HS-5 (cell line): ENCODE measurements around the gene FAM217B.

ENCODE experiments used
- DNase-seq: peaks from one replicate; pipeline ENCODE4 v3.0.0-alpha.2; 2012; ENCODE audit warnings: low read depth

FAM217B gene

DNA sequence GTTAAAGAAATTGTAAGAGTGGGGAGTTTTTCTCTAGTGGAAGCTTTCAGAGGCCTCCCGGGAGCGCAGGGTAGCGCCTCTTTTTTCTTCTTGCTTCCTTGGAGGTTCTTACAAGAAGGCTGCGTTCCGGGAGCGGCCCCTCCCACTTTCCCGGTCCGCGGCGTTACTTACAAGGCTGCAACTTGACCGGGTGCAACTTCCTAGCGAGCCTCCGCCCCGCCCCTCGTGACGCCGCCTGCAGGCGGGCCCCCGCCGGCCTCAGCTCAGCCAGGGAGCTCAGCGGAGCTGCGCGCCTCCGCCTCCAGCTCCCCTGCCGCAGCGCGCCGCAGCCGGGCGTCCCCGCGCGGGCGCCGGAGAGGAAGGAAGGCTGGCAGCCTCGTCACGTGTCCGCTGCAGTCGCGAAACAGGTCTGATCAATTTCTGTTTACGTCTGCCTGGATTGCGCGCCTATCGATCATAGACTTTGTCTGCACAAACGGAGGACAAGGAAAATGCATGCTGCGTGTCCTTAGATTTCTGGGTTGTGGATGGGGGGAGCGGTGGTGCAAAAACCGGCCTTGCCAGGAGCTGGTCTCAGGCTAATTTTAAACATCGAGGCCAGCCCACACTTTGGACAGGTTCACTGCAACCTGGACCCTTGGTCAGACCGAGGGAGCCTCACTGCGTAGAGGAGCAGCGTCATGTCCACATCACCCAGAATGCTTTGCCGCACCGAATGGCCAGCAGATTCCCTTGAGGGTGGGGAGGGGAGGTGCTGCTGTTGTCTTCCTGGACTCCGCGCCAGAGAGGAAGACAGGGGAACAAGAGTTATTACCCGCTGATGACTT is at the start of gene FAM217B, which contains the start of gene PPP1R3D:
FAM217B (plus strand) TSS at position 261 of the 827 bp plus-strand sequence. CDS start 3,555 bp downstream, outside the sequence.
PPP1R3D (minus strand) TSS at position 177 of the 827 bp plus-strand sequence. CDS start 374 bp downstream, outside the sequence.
- DNase-seq, result peak; percentile 82

DNA sequence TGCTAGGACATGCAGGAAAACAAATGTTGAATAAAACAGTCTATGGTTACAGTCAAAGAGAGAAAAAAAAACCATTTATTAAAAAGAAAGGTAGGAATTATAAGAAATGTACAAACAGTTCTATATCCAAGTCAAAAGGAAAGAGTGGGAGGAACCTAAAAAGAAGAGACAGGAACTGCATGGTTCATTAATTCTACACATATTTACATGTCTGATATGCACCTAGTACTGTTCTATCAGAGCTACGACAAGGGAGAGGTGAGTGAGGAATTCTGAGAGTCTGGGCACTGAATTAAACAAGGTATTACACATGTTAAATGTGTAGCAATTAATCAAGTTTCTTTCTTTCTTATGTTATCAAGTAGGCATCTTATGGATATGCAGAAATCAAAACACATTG is 48.6 kb upstream of the FAM217B start:
- no peak for DNase-seq

GRCh38 chr20:59895908-59896307 is 44.3 kb upstream of the FAM217B start:
- no peak for DNase-seq

GRCh38 chr20:59902470-59902869 is 37.7 kb upstream of the FAM217B start:
- no peak for DNase-seq

GRCh38 chr20:59903621-59904020 is 36.6 kb upstream of the FAM217B start:
- DNase-seq, result no peak

DNA sequence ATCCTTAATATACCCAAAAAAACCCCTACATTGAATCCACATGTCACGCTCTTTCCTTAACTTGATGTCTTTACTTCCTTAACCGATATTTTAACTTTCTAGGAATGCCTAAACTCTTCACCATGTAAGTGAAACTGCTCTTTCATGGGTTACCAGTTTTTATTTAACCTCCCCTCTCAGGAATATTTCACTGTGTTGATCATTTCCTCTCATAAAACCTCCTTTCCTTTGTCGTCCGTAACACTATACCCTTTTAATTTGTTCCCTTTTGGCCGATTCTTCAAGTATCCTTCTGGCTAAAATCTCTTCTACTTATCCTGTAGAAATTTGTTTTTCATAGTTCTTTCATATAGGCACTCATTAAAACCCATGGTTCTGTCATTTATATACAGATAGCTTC is 31.3 kb upstream of the FAM217B start:
- DNase-seq, result no peak

DNA sequence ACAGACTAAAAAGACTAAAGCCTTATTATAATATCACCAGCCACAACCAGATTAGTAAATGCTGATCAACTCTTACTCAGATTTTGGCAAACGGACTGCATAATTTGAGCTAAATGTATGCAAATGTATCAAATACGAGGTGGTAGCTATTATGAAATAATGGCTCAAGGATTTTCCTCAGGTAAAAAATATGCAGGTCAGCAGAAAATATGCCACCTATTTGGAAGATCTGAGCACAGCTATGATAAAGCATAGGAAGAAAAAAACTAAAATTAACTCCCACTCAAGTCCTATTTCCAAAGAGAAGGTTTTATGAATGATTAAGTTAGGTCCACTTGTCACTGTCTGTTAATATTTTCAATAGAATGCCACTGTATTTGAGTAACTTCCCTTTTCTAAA is 29.1 kb upstream of the FAM217B start:
- DNase-seq, result no peak

DNA sequence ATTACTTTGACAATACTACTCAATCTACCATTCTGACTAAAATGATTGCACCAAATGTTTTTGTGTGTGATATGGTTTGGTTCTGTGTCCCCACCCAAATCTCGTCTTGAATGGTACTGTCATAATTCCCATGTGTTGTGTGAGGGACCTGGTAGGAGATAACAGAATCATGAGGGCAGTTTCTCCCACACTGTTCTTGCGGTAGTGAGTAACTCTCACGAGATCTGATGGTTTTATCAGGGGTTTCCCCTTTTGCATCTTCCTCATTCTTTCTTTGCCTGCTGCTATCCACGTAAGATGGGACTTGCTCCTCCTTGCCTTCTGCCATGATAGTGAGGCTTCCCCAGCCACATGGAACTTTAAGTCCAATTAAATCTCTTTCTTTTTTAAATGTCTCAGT is 27.6 kb upstream of the FAM217B start:
- no peak for DNase-seq

DNA sequence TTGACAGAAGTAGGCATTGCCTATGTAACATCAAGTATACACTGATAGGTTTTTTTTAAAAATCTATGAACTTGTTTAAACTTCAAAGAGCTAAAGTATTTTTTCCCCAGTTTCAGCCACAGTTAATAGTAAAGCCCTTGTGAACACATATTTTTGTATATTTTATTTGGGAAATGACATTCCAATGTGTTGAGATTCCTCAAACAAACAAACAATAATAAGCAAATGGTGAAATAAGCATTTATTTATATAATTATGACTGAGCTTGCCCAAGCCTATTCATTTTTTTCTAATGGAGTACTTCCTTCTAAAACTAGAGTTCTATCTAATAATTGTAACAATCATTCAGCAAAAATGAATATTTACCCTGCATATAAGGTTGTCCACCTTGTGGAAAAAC is 19.2 kb upstream of the FAM217B start:
- no peak for DNase-seq

GRCh38 chr20:59923514-59923913 is 16.7 kb upstream of the FAM217B start:
- no peak for DNase-seq

- no peak for DNase-seq
Measured at GRCh38 chr20:59925359-59925758, 14.8 kb upstream of the FAM217B start.

DNA sequence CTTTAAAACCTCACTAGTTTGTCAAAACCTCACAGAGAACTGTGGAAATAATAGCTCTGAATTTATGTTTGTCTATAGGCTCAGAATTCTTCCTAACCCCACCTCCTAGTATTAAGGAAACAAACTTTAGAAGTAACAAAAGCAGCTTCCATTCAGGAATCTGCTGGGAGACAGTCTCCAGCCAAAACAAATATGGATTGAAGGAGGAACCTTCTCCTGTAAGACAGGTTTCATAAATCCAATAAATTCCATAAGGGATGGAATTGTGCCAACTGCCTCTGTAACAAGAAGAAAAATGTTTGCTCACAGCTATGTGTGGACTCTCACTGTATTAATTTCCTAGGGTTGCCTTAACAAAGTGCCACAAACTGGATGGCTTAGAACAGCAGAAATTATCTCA is 14.3 kb upstream of the FAM217B start:
- DNase-seq, result no peak

DNA sequence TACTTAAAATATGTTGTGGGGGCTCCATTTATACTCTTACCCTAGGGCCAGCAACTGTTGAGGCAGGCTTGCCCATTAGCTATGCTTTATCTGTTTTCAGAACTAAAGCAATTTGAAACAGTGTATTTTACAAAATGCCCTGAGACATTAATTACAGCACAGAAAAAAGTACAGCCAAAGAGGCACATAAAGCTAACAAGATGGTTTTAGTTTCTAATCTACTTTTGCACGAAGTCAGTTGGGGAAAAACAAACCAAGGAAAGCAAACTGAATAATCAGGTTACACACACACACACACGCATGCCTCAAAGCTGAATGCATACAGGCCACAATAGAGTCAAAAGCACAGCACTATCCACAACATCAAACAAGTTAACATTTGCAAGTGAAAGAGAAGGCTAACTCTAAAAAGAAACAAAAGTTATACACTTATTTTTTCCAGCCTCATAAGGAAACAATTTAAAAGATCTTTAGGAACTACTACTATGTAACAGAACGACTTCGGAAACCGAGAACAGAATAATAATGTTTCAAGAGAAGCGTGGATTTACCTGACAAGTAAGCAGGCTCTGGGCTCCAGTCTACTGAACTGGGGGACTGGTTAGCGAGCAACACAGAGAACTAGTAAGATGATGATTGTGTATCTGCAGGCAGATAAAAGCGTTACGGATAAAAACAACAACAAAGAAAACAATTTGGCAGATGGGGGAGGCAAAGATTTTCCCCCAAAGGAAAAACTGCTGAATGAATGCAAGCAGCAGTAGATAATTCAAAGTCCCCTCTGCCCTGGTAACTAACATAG is 8.5 kb upstream of the FAM217B start:
- no peak for DNase-seq

- no peak for DNase-seq
Measured at GRCh38 chr20:59932616-59933295, 7.4 kb upstream of the FAM217B start.

GRCh38 chr20:59933296-59933848 is 6.8 kb upstream of the FAM217B start, which contains the start of gene SYCP2:
TSS of gene SYCP2 (minus strand) at chr20:59933637. CDS start at chr20:59922413, 11,224 bp downstream.
- DNase-seq, result no peak

DNA sequence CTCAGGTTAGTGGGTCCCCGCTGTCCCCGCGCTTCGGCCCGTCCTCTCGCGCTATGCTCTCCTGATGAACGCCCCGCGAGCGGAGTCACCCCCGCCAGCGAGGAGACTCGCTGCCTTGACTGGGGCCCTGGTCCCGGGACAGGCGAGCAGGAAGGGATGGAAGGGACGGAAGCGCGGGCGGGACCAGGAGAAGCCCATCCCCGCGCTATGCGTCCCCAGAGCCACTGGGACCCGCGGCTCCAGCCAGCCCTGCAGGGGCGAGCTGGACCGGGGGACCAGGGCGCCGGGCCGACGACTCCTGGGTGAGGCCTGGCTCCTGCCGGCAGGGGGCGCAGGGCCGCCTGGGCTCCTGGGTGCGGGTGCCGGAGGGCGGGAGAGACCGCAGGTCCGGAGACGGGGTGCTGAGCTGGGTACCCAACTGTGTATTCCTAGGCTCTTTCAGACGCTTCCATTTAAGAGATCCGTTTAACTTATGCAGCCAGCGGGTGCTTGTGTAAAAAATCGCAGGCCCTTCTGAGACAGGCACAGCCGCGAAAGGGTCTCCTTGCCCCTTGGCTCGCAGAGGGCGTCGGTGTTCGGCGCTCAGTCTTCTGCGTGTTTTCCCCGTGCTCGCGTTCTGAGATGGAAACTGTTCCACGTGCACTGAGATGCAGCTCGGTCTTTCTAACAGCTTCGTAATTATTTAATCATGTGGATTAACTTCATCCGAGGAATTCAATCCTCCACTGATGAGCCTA is 6.2 kb upstream of the FAM217B start:
- DNase-seq, result no peak

DNA sequence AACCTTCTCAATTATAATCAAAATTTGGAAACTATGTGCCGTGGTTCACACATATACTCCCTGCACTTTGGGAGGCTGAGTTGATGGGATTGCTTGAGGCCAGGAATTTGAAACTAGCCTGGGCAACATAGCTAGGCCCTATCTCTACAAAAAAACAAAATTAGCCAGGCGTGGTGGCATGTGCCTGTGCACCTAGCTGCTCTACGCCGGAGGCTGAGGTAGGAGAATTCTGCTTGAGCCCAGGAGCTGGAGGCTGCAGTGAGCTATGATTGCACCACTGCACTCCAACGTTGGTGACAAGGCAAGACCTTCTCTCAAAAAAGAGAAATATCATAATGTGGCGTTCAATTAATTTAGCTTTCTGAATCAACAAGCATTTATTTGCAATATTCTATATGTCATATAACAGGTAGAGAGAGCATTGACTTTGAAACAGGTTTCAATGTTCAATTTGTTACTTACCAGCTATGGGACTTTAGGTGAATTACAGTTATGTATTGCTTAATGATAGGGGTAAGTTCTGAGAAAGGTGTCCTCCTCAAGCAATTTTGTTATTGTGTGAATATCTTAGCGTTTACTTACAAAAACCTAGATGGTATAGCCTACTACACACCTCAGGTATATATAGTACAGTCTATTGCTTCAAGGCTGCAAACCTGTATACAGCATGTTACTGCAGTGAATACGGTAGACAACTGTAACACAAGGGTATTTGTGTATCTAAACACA is 4.6 kb upstream of the FAM217B start:
- no peak for DNase-seq

DNA sequence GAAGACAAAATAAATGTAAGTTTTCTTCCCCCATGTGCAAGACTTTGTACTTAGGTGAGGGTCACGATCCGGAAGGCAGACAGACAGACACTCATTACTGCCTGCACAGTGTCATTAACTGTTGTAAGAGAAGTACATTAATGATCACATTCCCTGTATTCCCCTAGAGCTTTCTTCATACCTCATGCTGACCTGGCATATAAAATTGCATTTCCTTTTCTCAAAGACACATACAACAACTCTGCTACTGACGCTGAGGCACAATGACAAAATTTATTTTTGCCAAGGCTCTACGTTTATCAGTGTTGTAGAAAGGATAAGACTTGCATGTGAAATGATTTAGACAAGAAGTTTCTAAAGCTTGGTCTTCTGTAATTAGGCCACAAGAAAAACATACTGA is 3.8 kb upstream of the FAM217B start:
- no peak for DNase-seq

- no peak for DNase-seq
Measured at GRCh38 chr20:59937150-59937549, 3.0 kb upstream of the FAM217B start.

GRCh38 chr20:59938221-59938620 is 2.0 kb upstream of the FAM217B start:
- DNase-seq, result no peak

- DNase-seq, result no peak
Measured at GRCh38 chr20:59938696-59939051, 1.5 kb upstream of the FAM217B start.
